GM08714 (cell line): ENCODE data around the gene UNC13A.
"Not testable (repeated sequence)": the region's sequence is repeated elsewhere in the genome, so short reads cannot be mapped to it uniquely, and the experiment has no call there.

Experiments used
- H3K4me3 ChIP-seq: fragments of 200-500 bp; sonication (Bioruptor generic); 2 replicates; pipeline ENCODE4 v1.5.1; 2014; ENCODE audit warnings: mild to moderate bottlenecking, low read length, inconsistent platforms
- ZNF274 ChIP-seq: IDR thresholded peaks from 2 replicates; pipeline ENCODE4 v1.6.1; 2012; ENCODE audit warnings: mild to moderate bottlenecking, low read depth, low read length

UNC13A gene

DNA sequence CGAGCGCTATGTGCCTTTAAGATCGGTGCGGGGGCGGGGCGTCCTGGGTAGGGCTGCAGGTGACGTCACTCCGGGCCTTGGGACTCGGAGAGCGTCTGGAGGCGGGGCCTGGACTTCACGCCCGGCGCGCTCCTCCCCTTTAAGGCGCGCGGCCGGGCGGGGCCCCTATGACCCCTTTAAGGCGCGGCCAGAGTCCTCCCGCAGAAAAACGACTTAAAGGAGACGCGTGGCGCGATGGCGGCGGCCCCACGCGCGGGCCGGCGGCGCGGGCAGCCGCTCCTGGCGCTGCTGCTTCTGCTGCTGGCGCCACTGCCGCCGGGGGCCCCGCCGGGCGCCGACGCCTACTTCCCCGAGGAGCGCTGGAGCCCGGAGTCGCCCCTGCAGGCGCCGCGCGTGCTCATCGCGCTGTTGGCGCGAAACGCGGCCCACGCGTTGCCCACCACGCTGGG, 132.7 kb downstream of the UNC13A start, which contains the start of gene COLGALT1:
COLGALT1 (plus strand) TSS at position 170 of the 449 bp plus-strand sequence; CDS start at position 235, 65 bp downstream.
- H3K4me3 ChIP-seq: peak within 1 kb of the TSS; percentile 91
- TF ChIP-seq ZNF274: no peak

- peak overlapping the region; percentile 54; the same call in 1 of the 2 replicates for H3K4me3 ChIP-seq
- TF ChIP-seq ZNF274: no peak
These were observed 133.1 kb downstream of the UNC13A start for GRCh38 chr19:17554968-17555479.

GRCh38 chr19:17553256-17553655, 134.9 kb downstream of the UNC13A start:
- no peak overlapping the region for H3K4me3 ChIP-seq
- TF ChIP-seq ZNF274: no peak

DNA sequence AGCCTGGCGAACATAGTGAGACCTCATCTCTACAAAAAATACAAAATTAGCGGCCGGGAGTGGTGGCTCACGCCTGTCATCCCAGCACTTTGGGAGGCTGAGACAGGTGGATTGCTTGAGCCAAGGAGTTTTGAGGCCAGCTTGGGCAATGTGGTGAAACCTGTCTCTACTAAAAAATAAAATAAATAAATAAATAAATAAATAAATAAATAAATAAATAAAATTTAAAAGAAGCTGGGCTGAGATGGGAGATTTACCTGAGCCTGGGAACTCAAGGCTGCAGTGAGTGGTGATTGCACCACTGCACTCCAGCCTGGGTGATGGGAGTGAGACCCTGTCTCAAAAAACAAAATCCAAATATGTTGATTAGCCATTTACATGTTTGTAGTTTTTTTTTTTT, 135.4 kb downstream of the UNC13A start:
- not testable (repeated sequence) for H3K4me3 ChIP-seq
